Mucosa of stomach (tissue), 1 donor: ENCODE data around the gene ZBTB48.
"Not testable (repeated sequence)": the region's sequence is repeated elsewhere in the genome, so short reads cannot be mapped to it uniquely, and the experiment has no call there.

Source experiments
- H3K27me3 ChIP-seq: one replicate; pipeline ENCODE4 v1.7.0; 2013; ENCODE audit warnings: mild to moderate bottlenecking, low read length; ENCODE audit not compliant: control insufficient read depth, insufficient read depth
- H3K36me3 ChIP-seq: one replicate; pipeline ENCODE4 v1.7.0; 2013; ENCODE audit warnings: low read length; ENCODE audit not compliant: control insufficient read depth, insufficient read depth
- H3K4me1 ChIP-seq: one replicate; pipeline ENCODE4 v1.7.0; 2013; ENCODE audit warnings: mild to moderate bottlenecking, low read length; ENCODE audit not compliant: control insufficient read depth, insufficient read depth
- H3K4me3 ChIP-seq: one replicate; pipeline ENCODE4 v1.7.0; 2013; ENCODE audit warnings: low read length
- H3K9ac ChIP-seq: one replicate; pipeline ENCODE4 v1.7.0; 2013; ENCODE audit warnings: mild to moderate bottlenecking, low read length, moderate library complexity
- H3K9me3 ChIP-seq: one replicate; pipeline ENCODE4 v1.7.0; 2013; ENCODE audit warnings: mild to moderate bottlenecking, low read length, moderate library complexity; ENCODE audit not compliant: control insufficient read depth
- donor health status: Pancreatic carcinoma.

The ZBTB48 gene

DNA sequence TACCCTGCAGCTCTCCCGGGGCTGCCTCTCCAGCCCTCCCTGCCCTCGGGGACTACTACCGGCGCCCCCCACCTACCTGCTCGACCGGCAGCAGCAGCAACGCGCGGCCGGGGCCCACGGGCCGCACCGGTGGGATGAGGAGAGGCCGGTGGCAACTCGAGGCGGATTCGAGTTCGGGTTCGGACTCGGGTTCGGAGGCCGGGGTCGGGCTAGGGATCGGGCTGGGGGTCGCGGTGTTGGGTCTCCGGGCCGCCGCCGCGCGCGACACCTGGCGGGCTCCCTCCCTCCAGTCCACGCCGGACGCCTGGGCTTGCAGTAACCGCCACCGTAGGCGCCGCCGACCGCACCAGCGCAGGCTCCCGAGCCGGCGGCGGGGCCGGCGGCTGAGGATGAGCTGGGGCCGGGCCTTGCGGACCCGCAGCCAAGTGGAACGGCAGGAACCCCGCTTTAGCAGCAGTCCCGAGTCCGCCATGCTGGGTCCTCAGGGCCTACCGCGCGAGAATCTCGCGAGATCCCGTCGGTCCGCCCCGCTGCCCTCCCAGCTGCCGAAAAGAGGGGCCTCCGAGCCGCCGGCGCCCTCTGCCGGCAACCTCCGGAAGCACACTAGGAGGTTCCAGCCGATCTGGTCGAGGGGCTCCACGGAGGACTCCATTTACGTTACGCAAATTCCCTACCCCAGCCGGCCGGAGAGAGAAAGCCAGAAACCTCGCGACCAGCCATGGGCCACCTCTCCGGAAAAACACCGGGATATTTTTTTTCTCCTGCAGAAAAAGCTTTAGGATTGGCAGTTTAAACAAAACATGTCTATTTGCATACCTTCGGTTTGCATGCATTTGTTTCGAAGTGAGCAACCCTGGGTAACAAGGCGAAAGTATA lies 25.5 kb upstream of the ZBTB48 start, which contains the start of gene NOL9:
NOL9 (minus strand) TSS at position 483 of the 876 bp plus-strand sequence; CDS start at position 472, 11 bp downstream.
- no peaks in the 10 kb centered on the region for H3K9me3 ChIP-seq
- H3K4me3 ChIP-seq: peak within 1 kb of the TSS; percentile 63
- no peaks in the 10 kb centered on the region for H3K27me3 ChIP-seq

DNA sequence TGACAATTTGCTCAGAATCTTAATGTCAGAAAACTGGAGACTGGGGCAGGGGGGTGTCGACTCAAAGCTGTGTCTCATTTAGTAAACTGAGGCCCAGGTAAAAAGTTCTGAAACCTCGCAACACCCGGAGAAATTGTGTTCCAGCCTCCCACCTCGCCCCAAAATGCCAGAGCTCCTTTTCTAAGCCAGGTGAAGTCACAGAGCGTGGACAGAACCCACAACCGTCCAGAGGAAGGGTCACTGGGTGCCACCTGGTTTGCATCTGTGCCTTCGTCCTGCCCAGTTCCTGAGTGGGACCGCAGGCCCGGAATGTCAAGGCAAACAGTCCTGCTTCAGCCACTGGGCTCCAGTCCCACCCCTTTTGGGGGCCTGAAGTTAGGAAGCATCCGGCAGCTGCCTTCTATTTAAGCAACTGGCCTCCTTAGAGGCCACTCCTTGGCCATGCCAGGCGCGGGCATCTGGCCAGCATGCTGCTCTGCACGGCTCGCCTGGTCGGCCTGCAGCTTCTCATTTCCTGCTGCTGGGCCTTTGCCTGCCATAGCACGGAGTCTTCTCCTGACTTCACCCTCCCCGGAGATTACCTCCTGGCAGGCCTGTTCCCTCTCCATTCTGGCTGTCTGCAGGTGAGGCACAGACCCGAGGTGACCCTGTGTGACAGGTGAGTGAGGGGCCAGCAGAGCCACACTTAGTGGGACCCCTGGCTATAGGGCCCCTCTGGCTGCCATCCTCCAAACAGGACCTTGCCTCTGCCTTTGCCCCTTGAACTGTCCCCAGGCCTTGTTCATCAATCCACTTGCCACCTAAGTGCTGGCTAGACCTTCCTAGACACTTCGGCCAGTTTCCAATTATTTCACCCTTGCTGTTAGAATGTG lies 24.7 kb upstream of the ZBTB48 start, which contains the start of gene TAS1R1:
TAS1R1 (plus strand) TSS at position 401 of the 872 bp plus-strand sequence; CDS start at position 468, 67 bp downstream.
- Histone ChIP-seq H3K4me1 (peaks cover 24% of the 10 kb centered on the region), H3K27me3 (no peaks in the 10 kb centered on the region), H3K4me3 (peak within 1 kb of the TSS; percentile 63), H3K36me3 (no peaks in the 10 kb centered on the region), H3K9ac (peak within 1 kb of the TSS; percentile 88), H3K9me3 (no peaks in the 10 kb centered on the region)

More for the DNA sequence above, 25.5 kb upstream of the ZBTB48 start, which contains the start of gene NOL9:
- Histone ChIP-seq H3K9ac (peak within 1 kb of the TSS; percentile 88), H3K36me3 (no peaks in the 10 kb centered on the region), H3K4me1 (peaks cover 24% of the 10 kb centered on the region)

DNA sequence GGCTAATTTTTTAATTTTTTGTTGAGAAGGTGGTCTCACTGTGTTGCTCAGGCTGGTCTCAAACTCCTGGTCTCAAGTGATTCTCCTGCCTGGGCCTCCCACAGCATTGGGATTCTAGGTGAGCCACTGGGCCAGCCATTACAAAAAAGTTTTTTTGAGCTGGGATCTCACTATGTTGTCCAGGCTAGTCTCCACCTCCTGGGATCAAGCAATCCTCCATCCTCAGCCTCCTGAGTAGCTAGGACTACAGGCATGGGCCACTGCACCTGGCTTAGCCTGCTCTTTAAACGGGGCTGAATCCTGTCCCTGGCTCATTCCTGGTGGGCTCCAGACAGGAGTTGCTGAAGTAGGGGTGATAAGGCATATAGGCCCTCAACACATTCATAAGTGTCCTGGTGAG lies 22.2 kb upstream of the ZBTB48 start:
- Histone ChIP-seq H3K9me3 (no peaks in the 10 kb centered on the region), H3K4me1 (peaks cover 22% of the 10 kb centered on the region), H3K4me3 (no peak overlapping the region), H3K36me3 (no peaks in the 10 kb centered on the region), H3K27me3 (no peaks in the 10 kb centered on the region), H3K9ac (no peak overlapping the region)

DNA sequence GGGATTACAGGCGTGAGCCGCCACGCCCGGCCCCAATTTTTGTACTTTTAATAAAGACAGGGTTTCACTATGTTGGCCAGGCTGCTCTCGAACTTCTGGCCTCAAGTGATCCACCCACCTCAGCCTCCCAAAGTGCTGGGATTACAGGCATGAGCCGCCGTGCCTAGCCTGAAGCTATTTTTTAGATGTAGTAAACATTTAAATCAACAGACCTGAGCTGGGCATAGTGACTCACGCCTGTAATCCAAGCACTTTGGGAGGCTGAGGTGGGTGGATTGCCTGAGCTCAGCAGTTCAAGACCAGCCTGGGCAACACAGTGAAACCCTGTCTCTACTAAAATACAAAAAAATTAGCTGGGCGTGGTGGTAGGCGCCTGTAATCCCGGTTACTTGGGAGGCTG lies 20.6 kb upstream of the ZBTB48 start:
- not testable (repeated sequence) for H3K27me3 ChIP-seq, H3K4me3 ChIP-seq
- H3K4me1 ChIP-seq: peaks cover 11% of the 10 kb centered on the region

DNA sequence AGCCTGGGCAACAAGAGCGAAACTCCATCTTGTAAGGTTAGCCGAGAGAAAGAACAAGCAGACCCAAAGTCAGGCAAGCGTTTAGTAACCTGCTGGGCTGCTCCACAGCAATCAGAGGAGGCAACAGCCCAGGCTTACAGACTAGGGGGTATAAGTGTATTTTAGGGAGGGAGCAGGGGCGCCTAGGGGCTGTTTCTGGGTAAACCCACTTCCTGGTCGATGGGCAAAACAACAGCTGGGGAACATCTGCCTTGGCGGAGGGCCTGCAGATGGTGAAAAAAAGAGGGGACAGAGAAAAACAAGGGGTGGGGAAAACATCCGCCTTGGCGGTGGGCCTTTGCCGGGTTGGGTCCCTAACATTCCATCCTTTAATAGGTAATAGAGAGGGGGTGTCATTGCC lies 19.5 kb upstream of the ZBTB48 start:
- Histone ChIP-seq H3K9ac (no peak overlapping the region), H3K9me3 (no peaks in the 10 kb centered on the region), H3K4me1 (peaks cover 3% of the 10 kb centered on the region), H3K36me3 (no peaks in the 10 kb centered on the region), H3K4me3 (no peak overlapping the region), H3K27me3 (no peaks in the 10 kb centered on the region)

More for the DNA sequence above, 20.6 kb upstream of the ZBTB48 start:
- H3K9ac ChIP-seq, H3K9me3 ChIP-seq, H3K36me3 ChIP-seq: not testable (repeated sequence)

DNA sequence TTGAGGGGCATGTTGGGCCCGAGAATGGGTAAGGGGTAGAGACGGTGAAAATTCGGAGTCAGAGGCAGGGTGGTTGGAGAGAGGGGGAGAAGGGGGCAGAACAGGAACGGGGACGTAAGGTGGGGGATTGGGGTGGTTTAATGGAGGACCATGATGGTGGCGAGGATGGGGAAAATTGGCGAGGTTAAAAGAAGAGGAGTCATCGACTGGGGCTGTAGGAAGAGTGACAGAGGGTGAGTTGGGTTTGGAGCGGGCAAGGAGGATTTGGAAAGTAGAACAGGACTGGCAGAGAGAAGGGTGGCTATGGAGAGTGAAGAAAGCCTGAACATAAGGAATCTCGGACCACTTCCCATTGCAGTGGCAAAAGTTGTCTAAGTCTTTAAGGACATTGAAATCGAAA lies 10.8 kb upstream of the ZBTB48 start:
- Histone ChIP-seq H3K4me3 (no peak overlapping the region), H3K9ac (no peak overlapping the region), H3K9me3 (no peaks in the 10 kb centered on the region)

DNA sequence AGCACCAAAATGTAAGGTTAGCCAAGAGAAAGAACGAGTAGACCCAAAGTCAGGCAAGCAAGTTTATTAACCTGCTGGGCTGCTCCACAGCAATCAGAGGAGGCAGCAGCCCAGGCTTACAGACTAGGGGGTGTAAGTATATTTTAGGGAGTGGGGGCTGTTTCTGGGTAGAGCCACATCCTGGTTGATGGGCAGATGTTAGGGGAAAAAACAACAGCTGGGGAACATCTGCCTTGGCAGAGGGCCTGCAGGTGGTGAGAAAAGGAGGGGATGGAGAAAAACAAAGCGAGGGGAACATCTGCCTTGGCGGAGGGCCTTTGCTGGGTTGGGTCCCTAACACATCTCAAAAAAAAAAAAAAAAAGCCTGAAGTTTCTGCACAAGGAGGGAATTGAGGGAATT lies 9.7 kb upstream of the ZBTB48 start:
- peaks cover 8% of the 10 kb centered on the region for H3K27me3 ChIP-seq
- H3K9ac ChIP-seq: no peak overlapping the region
- no peaks in the 10 kb centered on the region for H3K36me3 ChIP-seq
- H3K4me3 ChIP-seq: no peak overlapping the region
- H3K9me3 ChIP-seq: no peaks in the 10 kb centered on the region
- H3K4me1 ChIP-seq: no peaks in the 10 kb centered on the region

More for the DNA sequence above, 10.8 kb upstream of the ZBTB48 start:
- Histone ChIP-seq H3K27me3 (peaks cover 8% of the 10 kb centered on the region), H3K4me1 (no peaks in the 10 kb centered on the region), H3K36me3 (no peaks in the 10 kb centered on the region)

DNA sequence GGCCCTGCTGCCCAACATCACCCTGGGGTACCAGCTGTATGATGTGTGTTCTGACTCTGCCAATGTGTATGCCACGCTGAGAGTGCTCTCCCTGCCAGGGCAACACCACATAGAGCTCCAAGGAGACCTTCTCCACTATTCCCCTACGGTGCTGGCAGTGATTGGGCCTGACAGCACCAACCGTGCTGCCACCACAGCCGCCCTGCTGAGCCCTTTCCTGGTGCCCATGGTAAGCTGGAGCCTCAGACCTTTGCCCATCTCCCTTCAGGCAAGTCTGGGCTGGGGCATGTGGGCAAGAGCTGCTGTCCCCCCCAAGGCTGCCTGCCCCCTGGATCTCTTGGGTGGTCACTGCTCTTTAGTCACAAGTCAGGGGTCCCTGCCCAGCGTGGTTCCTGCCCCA lies 8.8 kb upstream of the ZBTB48 start:
- no peaks in the 10 kb centered on the region for H3K9me3 ChIP-seq
- H3K4me1 ChIP-seq: no peaks in the 10 kb centered on the region
- H3K27me3 ChIP-seq: peaks cover 8% of the 10 kb centered on the region
- H3K36me3 ChIP-seq: no peaks in the 10 kb centered on the region
- no peak overlapping the region for H3K4me3 ChIP-seq
- H3K9ac ChIP-seq: no peak overlapping the region

DNA sequence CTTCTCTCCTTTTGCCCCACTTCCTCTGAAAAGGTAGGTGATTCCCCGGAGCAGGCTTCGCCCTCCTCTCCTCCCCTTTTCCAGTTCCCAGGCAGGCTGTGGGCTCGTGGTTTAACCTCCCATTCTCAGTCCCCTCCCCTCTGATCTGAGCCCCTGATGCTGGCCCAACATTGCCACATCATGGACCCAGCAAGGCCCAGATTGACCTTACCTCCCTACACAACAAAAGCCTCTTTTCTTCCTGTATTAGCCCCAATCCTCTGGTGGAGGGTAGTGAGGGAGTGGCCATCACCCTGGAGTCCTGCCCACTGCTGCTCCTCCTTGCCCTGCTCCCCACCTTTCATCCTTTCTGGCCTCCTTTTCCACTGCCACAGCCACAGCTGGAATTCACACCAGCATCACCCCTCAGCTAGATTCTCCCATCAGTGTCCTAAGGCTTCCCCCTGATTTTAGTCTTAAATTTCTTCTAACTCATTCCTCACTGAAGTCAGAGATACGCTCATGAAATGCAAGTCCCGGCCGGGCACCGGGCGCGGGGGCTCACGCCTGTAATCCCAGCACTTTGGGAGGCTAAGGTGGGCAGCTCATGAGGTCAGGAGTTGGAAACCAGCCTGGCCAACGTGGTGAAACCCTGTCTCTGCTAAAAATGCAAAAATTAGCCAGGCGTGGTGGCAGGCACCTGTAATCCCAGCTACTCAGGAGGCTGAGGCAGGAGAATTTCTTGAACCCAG lies 7.0 kb upstream of the ZBTB48 start:
- Histone ChIP-seq H3K9me3 (no peaks in the 10 kb centered on the region), H3K9ac (no peak overlapping the region), H3K36me3 (no peaks in the 10 kb centered on the region), H3K4me1 (no peaks in the 10 kb centered on the region), H3K27me3 (peaks cover 8% of the 10 kb centered on the region), H3K4me3 (no peak overlapping the region)

DNA sequence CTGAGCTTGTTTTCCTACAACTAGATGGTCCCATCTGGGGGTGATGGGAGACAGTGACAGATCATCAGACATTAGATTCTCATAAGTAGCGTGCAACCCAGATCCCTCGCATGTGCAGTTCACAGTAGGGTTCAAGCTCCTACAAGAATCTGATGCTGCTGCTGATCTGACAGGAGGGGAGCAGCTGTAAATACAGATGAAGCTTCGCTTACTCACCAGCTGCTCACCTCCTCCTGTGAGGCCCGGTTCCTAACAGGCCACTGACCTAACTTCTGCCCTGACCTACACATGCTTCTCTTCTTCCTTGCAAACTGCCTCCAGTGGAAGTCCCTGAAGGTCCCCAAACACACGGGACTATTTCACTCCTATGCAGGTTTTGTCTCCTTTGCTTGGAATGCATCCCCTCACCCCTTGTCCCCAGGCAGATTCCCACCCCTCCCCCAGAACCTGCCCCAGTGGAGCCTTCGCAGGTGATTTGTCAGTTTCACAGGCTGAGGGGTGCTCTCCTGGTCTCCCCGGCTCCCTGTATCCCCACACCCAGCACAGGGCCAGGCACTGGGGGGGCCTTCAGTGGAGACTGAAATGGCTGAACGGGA lies 5.7 kb upstream of the ZBTB48 start:
- Histone ChIP-seq H3K9ac (no peak overlapping the region), H3K4me3 (no peak overlapping the region), H3K27me3 (peaks cover 8% of the 10 kb centered on the region), H3K9me3 (no peaks in the 10 kb centered on the region), H3K4me1 (no peaks in the 10 kb centered on the region), H3K36me3 (no peaks in the 10 kb centered on the region)

DNA sequence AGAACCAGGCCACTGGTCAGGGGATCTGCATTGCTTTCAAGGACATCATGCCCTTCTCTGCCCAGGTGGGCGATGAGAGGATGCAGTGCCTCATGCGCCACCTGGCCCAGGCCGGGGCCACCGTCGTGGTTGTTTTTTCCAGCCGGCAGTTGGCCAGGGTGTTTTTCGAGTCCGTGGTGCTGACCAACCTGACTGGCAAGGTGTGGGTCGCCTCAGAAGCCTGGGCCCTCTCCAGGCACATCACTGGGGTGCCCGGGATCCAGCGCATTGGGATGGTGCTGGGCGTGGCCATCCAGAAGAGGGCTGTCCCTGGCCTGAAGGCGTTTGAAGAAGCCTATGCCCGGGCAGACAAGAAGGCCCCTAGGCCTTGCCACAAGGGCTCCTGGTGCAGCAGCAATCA lies 5.0 kb upstream of the ZBTB48 start:
- H3K9ac ChIP-seq: no peak overlapping the region
- H3K4me3 ChIP-seq: no peak overlapping the region
- H3K9me3 ChIP-seq: no peaks in the 10 kb centered on the region
- peaks cover 8% of the 10 kb centered on the region for H3K27me3 ChIP-seq
- no peaks in the 10 kb centered on the region for H3K36me3 ChIP-seq
- H3K4me1 ChIP-seq: peaks cover 5% of the 10 kb centered on the region
